Suprapubic skin (tissue), 4 donors: ENCODE data around the gene GNB3. TPM values are rescaled to one million over a fixed set of nuclear protein-coding genes. Genes with fewer than 3 reads are reported as not detected.

Source experiments
- DNase-seq, 2 donors: peaks; one replicate each; pipeline ENCODE4 v3.0.0-alpha.2; 2019; ENCODE audit warnings: low spot score in 2 of 2
- H3K27ac ChIP-seq: fragments of 200-600 bp; sonication (generic); one replicate; pipeline ENCODE4 v1.5.1; 2019
- H3K27me3 ChIP-seq: fragments of 200-600 bp; sonication (generic); one replicate; pipeline ENCODE4 v1.5.1; 2019
- H3K36me3 ChIP-seq: fragments of 200-600 bp; sonication (generic); one replicate; pipeline ENCODE4 v1.5.1; 2019
- H3K4me1 ChIP-seq: fragments of 200-600 bp; sonication (generic); one replicate; pipeline ENCODE4 v1.5.1; 2019
- H3K4me3 ChIP-seq: fragments of 200-600 bp; sonication (generic); one replicate; pipeline ENCODE4 v1.5.1; 2019; ENCODE audit warnings: mild to moderate bottlenecking
- H3K9me3 ChIP-seq: fragments of 200-600 bp; sonication (generic); one replicate; pipeline ENCODE4 v1.5.1; 2019
- EP300 ChIP-seq: sonication (generic); formaldehyde crosslinking; IDR thresholded peaks from one replicate; pipeline ENCODE4 v1.6.1; 2017; ENCODE audit warnings: antibody characterized with exemption
- POLR2A ChIP-seq, 2 donors: fragments of 450-650 bp; IDR thresholded peaks; one replicate each; pipeline ENCODE4 v1.6.1; 2017; ENCODE audit warnings: antibody characterized with exemption in 2 of 2, mild to moderate bottlenecking in 2 of 2, moderate library complexity in 2 of 2
- POLR2AphosphoS5 ChIP-seq, 3 donors: sonication (generic); formaldehyde crosslinking; IDR thresholded peaks; one replicate each; pipeline ENCODE4 v1.6.1; 2017; ENCODE audit warnings: antibody characterized with exemption in 3 of 3
- WGBS: methylation state at CpG from one replicate; pipeline ENCODE4 v1.1.5; 2018; 5-methylcytosine and 5-hydroxymethylcytosine counted together
- total RNA-seq, 4 donors: library from RNA; depleted of rRNA; stranded (reverse); fragments of >200 nt; gene quantifications; one replicate each; pipeline ENCODE4 v1.1.0, GENCODE V29; 2016
- TF ChIP-seq, protein P1 (sequence below), 2 donors: fragments of 200-600 bp in 1 of 2; fragments of 450-650 bp in 1 of 2; sonication (generic) in 1 of 2; IDR thresholded peaks; one replicate each; pipeline ENCODE4 v1.5.1; 2016 to 2019; ENCODE audit warnings: antibody characterized with exemption in 2 of 2, mild to moderate bottlenecking in 1 of 2, moderate library complexity in 1 of 2

Gene GNB3
- total RNA-seq, 4 donors from 2014 or later = 0.72 to 1.5 (median 1.4) TPM; not detected in 1

DNA sequence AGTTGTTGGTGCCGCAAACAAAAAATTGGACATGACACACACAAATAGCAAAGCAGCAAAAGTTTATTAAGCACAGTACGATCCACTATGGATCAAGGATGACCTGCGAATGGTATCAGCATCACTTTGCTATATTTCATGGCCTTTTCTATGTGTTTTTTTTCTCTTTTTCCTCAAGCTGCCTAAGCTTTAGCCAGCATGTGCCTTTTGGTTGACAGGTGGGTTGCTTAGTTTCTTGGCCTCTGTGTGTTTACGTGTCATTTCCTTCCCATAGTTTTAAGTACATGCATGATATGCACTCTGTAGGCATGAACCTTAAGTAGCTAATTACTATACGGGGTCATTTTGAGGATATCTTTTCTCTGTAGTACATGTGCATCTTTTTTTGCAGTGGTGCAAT lies 41.6 kb upstream of the GNB3 start:
- 84% methylated on average over 5 of the region's 5 CpGs for WGBS
- H3K9me3 ChIP-seq = no peaks in the 10 kb centered on the region
- no peaks in the 10 kb centered on the region for H3K27me3 ChIP-seq
- no peaks in the 10 kb centered on the region for H3K36me3 ChIP-seq
- H3K27ac ChIP-seq = no peak overlapping the region
- H3K4me1 ChIP-seq = no peaks in the 10 kb centered on the region
- no peak for DNase-seq
- no peak for TF ChIP-seq EP300
- TF ChIP-seq, protein P1, sequence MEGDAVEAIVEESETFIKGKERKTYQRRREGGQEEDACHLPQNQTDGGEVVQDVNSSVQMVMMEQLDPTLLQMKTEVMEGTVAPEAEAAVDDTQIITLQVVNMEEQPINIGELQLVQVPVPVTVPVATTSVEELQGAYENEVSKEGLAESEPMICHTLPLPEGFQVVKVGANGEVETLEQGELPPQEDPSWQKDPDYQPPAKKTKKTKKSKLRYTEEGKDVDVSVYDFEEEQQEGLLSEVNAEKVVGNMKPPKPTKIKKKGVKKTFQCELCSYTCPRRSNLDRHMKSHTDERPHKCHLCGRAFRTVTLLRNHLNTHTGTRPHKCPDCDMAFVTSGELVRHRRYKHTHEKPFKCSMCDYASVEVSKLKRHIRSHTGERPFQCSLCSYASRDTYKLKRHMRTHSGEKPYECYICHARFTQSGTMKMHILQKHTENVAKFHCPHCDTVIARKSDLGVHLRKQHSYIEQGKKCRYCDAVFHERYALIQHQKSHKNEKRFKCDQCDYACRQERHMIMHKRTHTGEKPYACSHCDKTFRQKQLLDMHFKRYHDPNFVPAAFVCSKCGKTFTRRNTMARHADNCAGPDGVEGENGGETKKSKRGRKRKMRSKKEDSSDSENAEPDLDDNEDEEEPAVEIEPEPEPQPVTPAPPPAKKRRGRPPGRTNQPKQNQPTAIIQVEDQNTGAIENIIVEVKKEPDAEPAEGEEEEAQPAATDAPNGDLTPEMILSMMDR (IDR thresholded peaks at IDR 0.05) = no peak
- TF ChIP-seq POLR2AphosphoS5 (IDR thresholded peaks at IDR 0.05) = no peak
- TF ChIP-seq POLR2A (IDR thresholded peaks at IDR 0.05) = no peak
- no peak overlapping the region for H3K4me3 ChIP-seq

DNA sequence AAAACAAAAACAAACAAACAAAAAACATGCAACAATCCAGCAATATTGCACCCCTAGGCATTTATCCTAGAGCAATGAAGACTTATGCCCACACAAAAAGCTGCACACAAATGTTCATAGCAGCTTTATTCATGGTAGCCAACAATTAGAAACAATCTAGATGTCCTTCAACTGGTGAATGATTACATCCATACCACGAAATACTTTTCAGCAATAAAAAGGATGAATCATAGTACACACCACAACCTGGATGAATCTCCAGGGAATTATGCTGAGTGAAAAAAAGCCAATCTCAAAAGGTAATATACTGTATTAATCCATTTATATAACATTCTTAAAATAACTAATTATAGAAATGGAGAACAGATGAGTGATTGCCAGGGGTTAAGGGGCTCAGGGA lies 33.6 kb upstream of the GNB3 start:
- TF ChIP-seq EP300 (no peak), POLR2AphosphoS5 (IDR thresholded peaks at IDR 0.05) (no peak), POLR2A (IDR thresholded peaks at IDR 0.05) (no peak)
- TF ChIP-seq, protein P1 (IDR thresholded peaks at IDR 0.05) = no peak
- Histone ChIP-seq H3K4me1 (no peaks in the 10 kb centered on the region), H3K4me3 (no peak overlapping the region), H3K36me3 (no peaks in the 10 kb centered on the region), H3K9me3 (no peaks in the 10 kb centered on the region), H3K27ac (no peak overlapping the region), H3K27me3 (no peaks in the 10 kb centered on the region)
- WGBS = 46% methylated on average over 1 of the region's 1 CpG
- no peak for DNase-seq

DNA sequence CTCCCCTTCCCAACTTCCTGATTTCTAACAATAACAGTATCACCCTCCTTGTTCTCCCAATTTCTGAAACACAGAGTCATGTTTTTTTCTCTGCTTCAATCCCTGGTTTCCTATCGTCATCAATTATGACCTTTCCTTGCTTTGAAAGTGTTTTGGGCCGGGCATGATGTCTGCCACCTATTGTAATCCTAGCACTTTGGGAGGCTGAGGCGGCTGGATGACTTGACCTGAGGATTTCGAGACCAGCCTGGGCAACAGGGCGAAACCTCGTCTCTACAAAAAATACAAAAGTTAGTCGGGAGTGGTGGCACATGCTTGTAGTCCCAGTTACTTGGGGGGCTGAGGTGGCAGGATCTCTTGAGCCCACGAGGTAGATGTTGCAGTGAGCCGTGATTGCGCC lies 31.7 kb upstream of the GNB3 start:
- Histone ChIP-seq H3K4me3 (no peak overlapping the region), H3K27ac (no peak overlapping the region), H3K27me3 (no peaks in the 10 kb centered on the region), H3K4me1 (no peaks in the 10 kb centered on the region), H3K36me3 (no peaks in the 10 kb centered on the region), H3K9me3 (no peaks in the 10 kb centered on the region)
- WGBS = 84% methylated on average over 10 of the region's 10 CpGs
- TF ChIP-seq, protein P1 (IDR thresholded peaks at IDR 0.05) = no peak
- TF ChIP-seq POLR2AphosphoS5 (IDR thresholded peaks at IDR 0.05) = no peak
- no peak for TF ChIP-seq EP300
- no peak for DNase-seq

DNA sequence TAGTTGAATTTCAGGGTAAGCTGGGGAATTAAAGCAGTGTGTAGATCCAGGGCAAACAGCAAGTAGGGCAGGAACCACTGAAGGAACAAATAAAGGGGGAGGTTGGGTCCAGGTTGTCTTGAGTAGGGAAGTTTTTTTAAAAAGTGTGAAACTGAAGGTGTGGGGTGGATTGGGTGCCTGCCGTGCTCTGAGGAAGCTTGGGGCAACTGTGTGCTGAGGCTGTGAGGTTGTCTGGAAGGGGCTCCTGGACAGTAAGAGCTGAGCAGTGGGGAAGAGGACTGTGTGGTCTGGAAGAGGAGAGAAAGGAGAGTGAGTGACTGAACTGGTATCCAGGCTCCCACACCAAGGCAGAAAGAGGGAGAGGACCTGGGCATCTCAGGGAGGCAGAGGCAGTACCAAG lies 30.0 kb upstream of the GNB3 start:
- TF ChIP-seq, protein P1 (IDR thresholded peaks at IDR 0.05) = no peak
- TF ChIP-seq POLR2AphosphoS5 (IDR thresholded peaks at IDR 0.05) = no peak
- no peak for TF ChIP-seq POLR2A (IDR thresholded peaks at IDR 0.05)
- TF ChIP-seq EP300 = no peak
- WGBS = 84% methylated on average over 1 of the region's 1 CpG
- no peak overlapping the region for H3K27ac ChIP-seq

DNA sequence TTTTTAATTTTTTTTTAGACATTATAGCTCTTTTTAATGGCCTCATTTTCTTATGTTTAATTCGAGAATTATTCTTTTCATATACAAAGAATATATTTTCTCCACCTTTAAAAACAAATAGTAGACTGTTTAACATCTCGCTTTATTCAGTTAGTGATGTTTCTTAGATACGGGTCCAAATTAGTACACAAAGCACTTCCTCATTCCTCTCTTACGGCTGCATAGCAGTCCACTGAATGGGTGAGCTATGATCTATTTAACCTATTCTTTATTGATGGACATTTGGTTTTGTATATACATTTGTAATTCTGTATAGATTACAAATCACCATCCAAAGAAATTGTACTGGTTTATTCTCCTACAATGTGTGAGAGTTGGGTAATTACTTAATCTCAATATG lies 27.4 kb upstream of the GNB3 start:
- H3K4me1 ChIP-seq = no peaks in the 10 kb centered on the region
- WGBS = 47% methylated on average over 4 of the region's 4 CpGs

More for the DNA sequence above, 30.0 kb upstream of the GNB3 start:
- H3K4me1 ChIP-seq = no peaks in the 10 kb centered on the region
- H3K9me3 ChIP-seq = no peaks in the 10 kb centered on the region
- DNase-seq = no peak
- no peaks in the 10 kb centered on the region for H3K36me3 ChIP-seq
- no peak overlapping the region for H3K4me3 ChIP-seq
- no peaks in the 10 kb centered on the region for H3K27me3 ChIP-seq

More for the DNA sequence above, 27.4 kb upstream of the GNB3 start:
- H3K9me3 ChIP-seq = no peaks in the 10 kb centered on the region
- no peaks in the 10 kb centered on the region for H3K27me3 ChIP-seq
- DNase-seq = no peak
- TF ChIP-seq, protein P1 (IDR thresholded peaks at IDR 0.05) = no peak
- TF ChIP-seq POLR2AphosphoS5 (IDR thresholded peaks at IDR 0.05) (no peak), POLR2A (IDR thresholded peaks at IDR 0.05) (no peak), EP300 (no peak)
- H3K27ac ChIP-seq = no peak overlapping the region
- H3K4me3 ChIP-seq = no peak overlapping the region
- no peaks in the 10 kb centered on the region for H3K36me3 ChIP-seq
